Stimulated activated naive CD8-positive, alpha-beta T cell treated with anti-CD3 and anti-CD28 coated beads, Interleukin-15, Interleukin-2, amounts not matched to agents 100 ng/mL and 50 ng/mL, for 24 hours (primary cell): ENCODE data around the gene TBPL1.
A peak's percentile ranks its signal among the peaks of the same experiment; 100 is the strongest.
"Not testable (repeated sequence)": the region's sequence is repeated elsewhere in the genome, so short reads cannot be mapped to it uniquely, and the experiment has no call there.

Experiments
- H3K27ac Mint-ChIP-seq: one replicate; pipeline ENCODE4 v1.8.0; 2021; ENCODE audit warnings: mild to moderate bottlenecking, mixed read lengths
- H3K27me3 Mint-ChIP-seq: one replicate; pipeline ENCODE4 v1.8.0; 2021; ENCODE audit warnings: mixed read lengths
- H3K36me3 Mint-ChIP-seq: one replicate; pipeline ENCODE4 v1.8.0; 2021; ENCODE audit warnings: low read depth, mixed read lengths
- H3K4me1 Mint-ChIP-seq: one replicate; pipeline ENCODE4 v1.8.0; 2021; ENCODE audit warnings: low read depth, mixed read lengths
- H3K4me3 Mint-ChIP-seq: one replicate; pipeline ENCODE4 v1.8.0; 2021; ENCODE audit warnings: mild to moderate bottlenecking, mixed read lengths
- H3K9me3 Mint-ChIP-seq: one replicate; pipeline ENCODE4 v1.8.0; 2021; ENCODE audit warnings: mixed read lengths

TBPL1 gene

DNA sequence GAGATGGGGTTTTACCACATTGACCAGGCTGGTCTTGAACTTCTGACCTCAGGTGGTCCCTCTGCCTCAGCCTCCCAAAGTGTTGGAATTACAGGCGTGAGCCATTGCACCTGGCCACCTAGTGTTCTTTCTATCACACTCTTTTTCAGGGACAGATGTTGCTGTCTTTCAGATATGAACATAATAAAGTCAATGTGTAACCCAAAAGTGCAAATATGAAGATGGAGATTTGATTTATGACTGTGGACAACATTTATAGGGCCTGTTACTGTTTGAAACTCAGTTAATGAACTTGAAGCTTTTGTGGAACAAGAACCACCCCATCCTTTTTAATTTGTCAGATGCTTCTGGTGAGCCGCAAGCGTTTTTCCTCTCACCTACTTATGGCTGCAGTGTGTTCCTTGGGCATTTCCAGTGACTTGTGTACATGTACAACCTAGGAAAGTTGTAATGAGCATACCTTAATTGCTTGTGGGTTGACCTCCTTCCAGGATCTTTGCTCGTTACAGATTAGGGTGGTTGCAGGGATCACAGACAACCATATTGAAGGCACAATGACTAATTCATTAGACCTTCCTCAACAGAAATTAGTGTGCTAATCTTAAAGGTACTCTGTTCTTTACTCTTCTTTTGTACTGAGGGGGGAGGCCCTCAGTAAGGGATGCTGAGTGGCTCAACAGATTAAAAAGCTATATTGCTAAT lies 6.8 kb downstream of the TBPL1 start:
- Mint-ChIP-seq H3K4me3 (no peak overlapping the region), H3K9me3 (no peaks in the 10 kb centered on the region), H3K27ac (peak overlapping the region; percentile 39), H3K4me1 (peaks cover 85% of the 10 kb centered on the region), H3K36me3 (peaks cover 8% of the 10 kb centered on the region), H3K27me3 (no peaks in the 10 kb centered on the region)

DNA sequence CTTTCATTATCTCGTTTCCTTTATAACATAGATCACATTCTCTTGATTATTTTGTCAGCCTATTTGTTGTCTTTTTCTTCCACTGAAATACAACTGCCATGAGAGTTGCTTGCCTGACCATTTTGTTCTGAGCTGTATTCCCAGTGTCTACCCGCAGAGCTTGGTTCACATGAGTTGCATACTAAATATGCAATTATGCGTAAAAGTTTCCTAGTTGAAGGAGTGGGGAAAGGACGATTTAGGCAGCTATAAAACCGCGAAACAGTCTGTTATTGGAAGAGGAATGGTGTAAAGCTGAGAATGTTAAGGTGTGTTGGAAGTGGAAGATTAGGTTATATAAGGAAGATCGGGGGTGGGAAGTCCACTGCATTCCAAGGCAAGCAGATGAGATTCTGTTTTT lies 8.8 kb downstream of the TBPL1 start:
- H3K4me3 Mint-ChIP-seq = no peak overlapping the region
- peaks cover 84% of the 10 kb centered on the region for H3K4me1 Mint-ChIP-seq
- no peaks in the 10 kb centered on the region for H3K27me3 Mint-ChIP-seq
- H3K9me3 Mint-ChIP-seq = no peaks in the 10 kb centered on the region
- H3K27ac Mint-ChIP-seq = peak overlapping the region; percentile 70
- peaks cover 3% of the 10 kb centered on the region for H3K36me3 Mint-ChIP-seq

DNA sequence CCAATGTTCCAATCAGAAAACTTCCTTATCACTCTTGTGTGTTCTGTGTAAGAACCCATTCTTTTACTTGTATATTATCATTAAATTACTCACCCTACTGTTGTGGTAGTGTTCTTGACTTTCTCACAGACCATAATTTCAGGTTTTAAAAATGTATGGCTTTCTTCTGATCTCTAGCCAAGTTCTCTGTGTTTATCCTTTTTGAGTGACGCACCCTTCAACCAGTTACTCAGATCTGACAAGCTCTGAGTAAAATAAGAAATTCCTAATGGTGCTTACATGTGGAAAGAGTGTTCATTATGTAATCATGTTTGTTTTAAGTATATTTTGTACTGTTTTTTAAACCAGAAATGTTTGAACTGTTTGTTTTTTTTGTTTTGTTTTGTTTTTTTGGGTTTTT lies 11.0 kb downstream of the TBPL1 start:
- H3K27ac Mint-ChIP-seq = no peak overlapping the region
- no peaks in the 10 kb centered on the region for H3K9me3 Mint-ChIP-seq
- no peak overlapping the region for H3K4me3 Mint-ChIP-seq
- peaks cover 3% of the 10 kb centered on the region for H3K36me3 Mint-ChIP-seq
- peaks cover 76% of the 10 kb centered on the region for H3K4me1 Mint-ChIP-seq
- no peaks in the 10 kb centered on the region for H3K27me3 Mint-ChIP-seq

DNA sequence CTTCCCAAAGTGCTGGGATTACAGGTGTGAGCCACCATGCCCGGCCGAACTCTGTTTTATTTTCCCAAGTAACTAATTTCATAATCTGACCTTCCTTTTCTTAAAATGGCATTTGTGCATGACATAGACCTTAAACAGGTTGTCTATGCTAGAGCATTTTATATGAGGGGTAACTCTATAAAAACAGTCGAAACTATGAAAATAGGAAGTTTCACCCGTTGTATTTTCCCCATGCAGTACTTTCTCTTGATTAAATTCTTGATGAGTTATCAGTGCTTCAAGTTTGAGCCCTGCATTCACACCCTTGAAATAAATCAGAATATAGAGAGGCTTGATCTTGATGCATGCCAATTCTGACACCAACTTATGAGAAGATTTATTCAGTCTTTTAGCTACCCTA lies 11.7 kb downstream of the TBPL1 start:
- H3K4me3 Mint-ChIP-seq = no peak overlapping the region
- H3K27me3 Mint-ChIP-seq = no peaks in the 10 kb centered on the region
- peaks cover 76% of the 10 kb centered on the region for H3K4me1 Mint-ChIP-seq
- peaks cover 3% of the 10 kb centered on the region for H3K36me3 Mint-ChIP-seq
- no peak overlapping the region for H3K27ac Mint-ChIP-seq
- no peaks in the 10 kb centered on the region for H3K9me3 Mint-ChIP-seq

DNA sequence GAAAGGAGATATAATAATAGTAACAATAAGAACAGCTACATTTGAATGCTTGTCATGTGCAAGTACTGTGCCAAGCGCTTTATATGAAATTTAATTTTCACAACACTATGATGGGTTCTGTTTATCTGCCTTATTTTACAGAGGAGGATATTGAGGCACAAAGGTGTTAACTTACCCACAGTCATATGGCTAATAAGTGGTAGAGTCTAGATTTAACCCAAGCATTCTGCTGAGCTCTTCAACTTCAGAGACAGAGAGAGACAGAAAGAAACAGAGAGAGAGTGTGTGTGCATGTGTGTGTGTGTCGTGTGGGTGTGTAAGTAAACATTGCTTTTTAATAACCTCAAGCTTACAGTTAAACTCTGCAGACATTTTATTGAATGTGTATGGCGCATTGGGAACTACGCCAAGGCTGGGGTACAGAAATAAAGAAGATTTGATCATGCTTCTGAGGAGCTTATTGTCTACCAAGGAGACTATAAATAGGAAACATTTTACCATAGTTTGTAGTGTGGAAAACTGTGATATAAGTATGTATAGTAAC lies 12.9 kb downstream of the TBPL1 start:
- Mint-ChIP-seq H3K27me3 (no peaks in the 10 kb centered on the region), H3K9me3 (no peaks in the 10 kb centered on the region), H3K27ac (no peak overlapping the region), H3K4me3 (no peak overlapping the region), H3K4me1 (peaks cover 77% of the 10 kb centered on the region), H3K36me3 (peaks cover 7% of the 10 kb centered on the region)

DNA sequence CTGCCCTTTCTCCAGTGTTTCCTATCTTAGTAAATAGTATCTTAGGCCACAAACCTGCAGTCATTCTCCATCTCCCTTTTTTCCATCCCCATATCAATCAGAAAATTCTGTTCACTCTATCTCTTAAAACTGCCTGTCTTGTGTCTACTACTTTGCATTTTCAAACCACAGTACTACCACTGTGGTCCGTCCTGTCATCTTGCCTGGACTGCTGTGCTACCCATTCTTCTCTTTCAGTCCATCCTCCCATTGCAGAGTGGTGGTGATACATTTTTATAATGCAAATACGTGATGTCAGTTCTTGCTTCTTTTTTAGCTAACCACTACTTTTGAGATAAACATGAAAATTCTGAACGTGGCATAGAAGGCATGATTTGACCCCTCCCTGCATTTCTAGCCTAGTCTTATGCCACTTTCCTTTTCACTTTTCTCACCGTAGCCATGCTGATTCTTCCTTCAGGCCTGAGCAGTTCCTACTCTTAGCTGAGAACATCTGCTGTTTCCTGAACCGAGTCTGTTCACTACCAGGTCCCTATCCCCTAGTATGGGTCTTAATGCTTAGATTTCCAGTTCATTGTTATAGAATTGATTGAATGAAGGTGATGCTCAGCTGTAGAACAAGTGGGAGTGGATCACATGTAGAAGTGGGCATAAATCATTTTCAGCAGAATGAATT lies 13.8 kb downstream of the TBPL1 start:
- peaks cover 9% of the 10 kb centered on the region for H3K36me3 Mint-ChIP-seq
- H3K27me3 Mint-ChIP-seq = no peaks in the 10 kb centered on the region
- no peaks in the 10 kb centered on the region for H3K9me3 Mint-ChIP-seq
- H3K4me1 Mint-ChIP-seq = peaks cover 76% of the 10 kb centered on the region
- peak overlapping the region; percentile 34 for H3K27ac Mint-ChIP-seq
- no peak overlapping the region for H3K4me3 Mint-ChIP-seq

DNA sequence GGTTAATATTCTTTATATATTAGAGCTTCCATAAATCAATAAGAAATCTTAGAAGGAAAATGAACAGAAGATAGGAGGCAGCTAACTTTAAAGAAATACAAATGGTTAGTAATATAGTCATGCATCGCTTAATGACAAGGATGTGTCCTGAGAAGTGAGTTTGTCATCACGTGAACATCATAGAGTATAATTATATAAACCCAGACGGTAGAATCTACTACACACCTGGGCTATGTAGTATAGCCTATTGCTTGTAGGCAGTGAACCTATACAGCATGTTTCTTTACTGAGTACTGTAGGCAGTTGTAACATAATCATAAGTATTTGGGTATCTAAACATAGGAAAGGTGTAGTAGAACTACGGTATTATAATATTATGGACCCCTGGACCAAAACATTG lies 14.3 kb downstream of the TBPL1 start:
- H3K27me3 Mint-ChIP-seq = no peaks in the 10 kb centered on the region
- peaks cover 9% of the 10 kb centered on the region for H3K36me3 Mint-ChIP-seq
- no peak overlapping the region for H3K27ac Mint-ChIP-seq
- peaks cover 71% of the 10 kb centered on the region for H3K4me1 Mint-ChIP-seq
- no peak overlapping the region for H3K4me3 Mint-ChIP-seq
- H3K9me3 Mint-ChIP-seq = no peaks in the 10 kb centered on the region

DNA sequence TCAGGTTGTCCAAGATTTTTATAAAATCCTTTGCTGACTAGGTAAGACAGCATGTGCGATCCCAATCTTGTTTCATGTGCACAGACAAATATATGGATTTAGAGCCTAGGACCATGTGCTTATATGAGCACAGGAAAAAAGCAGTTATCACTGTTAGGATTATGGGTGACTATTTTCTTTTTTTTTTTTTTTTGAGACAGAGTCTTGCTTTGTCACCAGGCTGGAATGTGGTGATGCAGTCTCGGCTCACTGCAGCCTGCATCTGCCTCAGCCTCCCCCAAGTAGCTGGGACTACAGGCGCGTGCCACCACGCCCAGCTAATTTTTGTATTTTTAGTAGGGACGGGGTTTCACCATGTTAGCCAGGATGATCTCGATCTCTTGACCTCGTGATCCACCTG lies 14.8 kb downstream of the TBPL1 start:
- peaks cover 69% of the 10 kb centered on the region for H3K4me1 Mint-ChIP-seq
- H3K9me3 Mint-ChIP-seq, H3K27ac Mint-ChIP-seq, H3K36me3 Mint-ChIP-seq, H3K4me3 Mint-ChIP-seq, H3K27me3 Mint-ChIP-seq: not testable (repeated sequence)

DNA sequence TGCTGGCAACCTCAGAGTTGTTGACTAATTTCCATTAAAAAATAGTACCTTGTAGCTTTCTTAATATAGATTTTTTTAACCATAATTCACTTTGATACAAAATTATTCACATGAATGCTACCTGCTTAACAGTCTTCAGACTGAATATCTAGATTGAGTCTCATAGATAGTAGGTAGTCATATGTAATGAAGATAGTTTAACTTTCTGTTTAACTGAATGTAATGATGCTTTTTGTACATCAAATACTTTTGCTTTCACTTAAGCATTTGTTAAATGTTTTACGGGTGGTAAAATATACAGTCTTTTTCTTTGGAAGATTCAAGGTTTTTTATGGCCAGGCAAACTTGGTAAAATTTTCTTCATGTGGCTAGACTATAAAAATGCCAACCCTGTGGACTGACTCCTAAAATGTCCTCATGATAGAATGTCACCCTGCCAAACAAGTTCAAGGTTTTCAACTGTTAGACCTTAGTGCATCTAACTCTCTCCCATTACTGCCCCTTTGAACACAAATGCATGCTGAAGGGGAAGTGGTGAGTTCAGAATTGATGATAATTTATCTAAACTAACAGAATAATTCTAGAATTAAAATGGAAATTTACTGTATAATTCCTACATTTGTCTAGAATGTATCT lies 16.4 kb downstream of the TBPL1 start:
- Mint-ChIP-seq H3K36me3 (peaks cover 9% of the 10 kb centered on the region), H3K27ac (no peak overlapping the region), H3K4me1 (peaks cover 67% of the 10 kb centered on the region), H3K4me3 (no peak overlapping the region), H3K9me3 (no peaks in the 10 kb centered on the region), H3K27me3 (no peaks in the 10 kb centered on the region)

DNA sequence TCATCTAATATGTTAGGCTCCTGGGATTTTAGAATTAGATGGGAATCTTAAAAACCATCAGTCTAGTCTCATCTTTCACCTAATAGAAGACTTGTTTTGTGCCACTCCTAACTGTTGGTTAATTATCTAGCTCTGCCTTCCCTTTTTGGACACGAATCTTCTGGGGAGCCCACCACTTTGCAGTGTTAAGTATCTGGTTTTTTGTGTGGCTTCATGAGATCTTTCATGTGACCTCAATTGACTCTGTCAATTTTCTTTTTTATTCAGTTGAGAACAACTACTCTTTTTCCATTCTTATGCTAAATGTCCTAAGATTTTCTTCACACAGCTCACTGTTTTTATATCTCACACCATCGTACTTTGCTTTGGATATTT lies 16.9 kb downstream of the TBPL1 start:
- H3K27me3 Mint-ChIP-seq = no peaks in the 10 kb centered on the region
- H3K36me3 Mint-ChIP-seq = peaks cover 9% of the 10 kb centered on the region
- H3K9me3 Mint-ChIP-seq = no peaks in the 10 kb centered on the region
- no peak overlapping the region for H3K27ac Mint-ChIP-seq
- H3K4me1 Mint-ChIP-seq = peaks cover 62% of the 10 kb centered on the region
- H3K4me3 Mint-ChIP-seq = no peak overlapping the region

DNA sequence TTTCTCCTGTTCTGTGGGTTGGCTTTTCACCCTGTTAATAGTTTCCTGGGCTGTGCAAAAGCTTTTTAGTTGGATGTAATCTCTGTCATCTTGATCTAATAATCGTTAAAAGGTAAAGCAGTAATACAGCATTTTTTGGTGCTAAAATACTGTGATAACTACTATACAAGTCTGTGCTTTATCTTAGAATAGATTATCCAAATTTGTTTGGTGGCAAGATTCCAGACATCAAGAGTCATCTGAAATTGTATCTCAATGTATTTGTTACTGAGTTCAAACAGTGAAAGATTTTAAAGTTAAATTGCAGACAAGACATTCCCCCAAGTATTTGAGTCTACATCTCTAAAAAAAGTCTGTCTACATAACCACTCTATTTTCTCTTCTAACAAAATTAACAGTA lies 18.8 kb downstream of the TBPL1 start:
- H3K27ac Mint-ChIP-seq = no peak overlapping the region
- H3K9me3 Mint-ChIP-seq = no peaks in the 10 kb centered on the region
- H3K27me3 Mint-ChIP-seq = no peaks in the 10 kb centered on the region
- H3K4me3 Mint-ChIP-seq = no peak overlapping the region
- H3K36me3 Mint-ChIP-seq = peaks cover 9% of the 10 kb centered on the region
- peaks cover 49% of the 10 kb centered on the region for H3K4me1 Mint-ChIP-seq

DNA sequence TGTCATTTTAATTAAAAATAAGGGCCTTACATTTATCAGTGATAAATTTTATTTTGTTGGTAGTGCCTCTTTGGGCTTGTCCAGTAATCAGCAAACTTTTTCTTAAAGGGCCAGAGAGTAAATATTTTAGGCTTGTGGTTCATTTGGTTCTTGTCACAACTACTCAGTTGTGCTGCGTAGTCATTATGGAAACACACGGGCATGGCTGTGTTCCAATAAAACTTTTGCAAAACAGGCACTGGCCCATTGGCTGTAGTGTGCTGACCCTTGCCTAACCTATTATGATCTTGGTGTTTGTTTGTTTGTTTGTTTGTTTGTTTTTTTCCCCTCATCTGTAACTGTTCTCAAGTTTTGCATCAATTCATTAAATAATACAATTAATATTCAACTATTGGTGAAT lies 19.4 kb downstream of the TBPL1 start:
- Mint-ChIP-seq H3K4me1 (peaks cover 45% of the 10 kb centered on the region), H3K4me3 (no peak overlapping the region), H3K36me3 (peaks cover 9% of the 10 kb centered on the region), H3K27me3 (no peaks in the 10 kb centered on the region), H3K9me3 (no peaks in the 10 kb centered on the region), H3K27ac (no peak overlapping the region)

DNA sequence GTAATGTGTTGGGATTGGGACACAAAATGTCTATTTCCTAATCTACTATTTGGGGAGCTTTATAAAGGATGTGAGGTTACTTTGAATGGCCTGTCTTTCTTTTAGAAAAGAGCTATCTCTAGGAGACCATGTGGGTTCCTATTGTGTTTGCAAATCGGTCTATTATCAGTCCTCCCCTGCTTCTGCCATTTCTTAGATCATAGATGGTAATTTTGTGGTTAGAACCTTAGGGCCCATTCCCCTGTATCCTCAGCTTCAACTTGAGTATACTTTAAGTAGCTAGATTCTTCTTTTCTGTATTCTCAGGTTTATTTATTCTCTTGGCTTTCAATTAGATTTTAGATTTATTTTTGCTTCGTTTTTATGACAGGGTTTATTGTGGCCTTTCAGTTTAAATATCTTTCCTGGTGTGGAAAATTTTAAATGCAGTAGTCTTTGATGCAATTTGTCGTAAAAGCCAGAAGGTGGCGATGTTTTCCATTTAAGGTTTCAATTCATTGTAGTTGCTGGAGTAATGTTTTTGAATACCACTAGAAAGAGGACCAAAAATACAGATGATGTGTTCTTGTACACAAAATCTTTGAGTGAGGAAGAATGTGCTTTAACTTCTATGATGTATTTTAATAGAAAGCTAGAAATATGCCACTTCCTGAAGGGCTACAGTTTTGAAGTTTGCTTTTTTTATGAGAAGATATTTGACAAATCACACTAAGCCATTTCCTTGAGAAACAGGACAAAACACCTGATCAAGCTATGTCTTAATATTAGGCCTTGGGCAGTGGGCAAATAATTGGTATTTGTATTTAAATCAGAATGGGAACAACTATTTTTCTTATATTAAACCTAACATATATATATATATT lies 20.3 kb downstream of the TBPL1 start:
- H3K27ac Mint-ChIP-seq = no peak overlapping the region
- peaks cover 47% of the 10 kb centered on the region for H3K4me1 Mint-ChIP-seq
- no peaks in the 10 kb centered on the region for H3K9me3 Mint-ChIP-seq
- peaks cover 9% of the 10 kb centered on the region for H3K36me3 Mint-ChIP-seq
- H3K4me3 Mint-ChIP-seq = no peak overlapping the region
- H3K27me3 Mint-ChIP-seq = no peaks in the 10 kb centered on the region

DNA sequence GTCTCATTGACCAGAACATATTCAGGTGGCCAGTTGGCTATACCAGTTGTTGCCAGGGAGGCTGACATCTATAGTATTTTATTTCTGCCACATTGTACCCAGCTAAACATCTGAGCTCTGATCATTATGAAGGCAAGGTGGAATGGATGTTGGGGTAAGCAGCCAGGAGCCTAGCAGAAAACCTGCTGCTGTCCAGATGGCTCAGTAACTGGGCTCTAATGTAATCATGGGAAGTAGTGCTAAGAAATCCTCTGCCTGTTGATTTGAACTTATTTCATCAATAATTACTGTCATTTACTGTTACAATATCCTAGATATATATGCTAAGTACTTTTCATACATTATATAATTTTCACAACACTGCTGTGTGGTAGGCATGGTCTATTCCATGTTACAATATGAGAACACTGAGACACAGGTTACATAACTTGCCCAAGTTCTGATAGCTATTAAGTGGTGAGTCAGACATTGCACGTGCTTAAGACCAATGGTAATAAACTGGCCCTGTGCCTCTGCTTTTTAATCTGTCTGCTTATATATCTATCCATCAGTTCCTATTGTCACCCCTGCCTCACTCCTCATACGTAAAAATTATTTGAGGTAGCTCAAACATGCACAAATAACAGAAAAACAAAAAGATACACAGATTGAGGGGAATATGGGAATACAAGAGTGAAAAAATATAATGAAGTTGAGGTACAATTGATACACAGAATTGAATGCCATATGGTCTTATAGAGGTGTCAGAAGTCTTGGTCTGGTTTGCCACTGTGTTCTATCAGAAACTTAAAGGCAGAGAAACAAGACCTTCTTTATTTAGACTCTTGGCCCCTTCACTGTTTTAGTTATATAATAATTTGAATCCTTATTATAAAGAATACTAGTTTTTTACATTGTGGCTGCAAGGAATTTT lies 25.2 kb downstream of the TBPL1 start:
- Mint-ChIP-seq H3K9me3 (no peaks in the 10 kb centered on the region), H3K4me1 (peaks cover 22% of the 10 kb centered on the region), H3K27ac (no peak overlapping the region), H3K27me3 (no peaks in the 10 kb centered on the region), H3K36me3 (peaks cover 26% of the 10 kb centered on the region), H3K4me3 (no peak overlapping the region)
